Thyroid gland (tissue), 4 donors: ENCODE results near the gene PDE3A.

Source experiments
- CTCF ChIP-seq, 6 experiments: fragments of 200-600 bp in 3 of 6; fragments of 450-650 bp in 3 of 6; sonication (generic) in 3 of 6; IDR thresholded peaks; one replicate each; pipeline ENCODE4 v1.5.1; 2016 to 2019; ENCODE audit warnings: antibody characterized with exemption in 6 of 6, mild to moderate bottlenecking in 2 of 6, inconsistent platforms in 1 of 6, moderate library complexity in 1 of 6
- POLR2A ChIP-seq, 2 donors: fragments of 450-650 bp; IDR thresholded peaks; one replicate each; pipeline ENCODE4 v1.6.1; 2017; ENCODE audit warnings: antibody characterized with exemption in 2 of 2, mild to moderate bottlenecking in 2 of 2, moderate library complexity in 1 of 2

- TF ChIP-seq CTCF (IDR thresholded peaks at IDR 0.05) (no peak), POLR2A (IDR thresholded peaks at IDR 0.05) (no peak)
These were observed 74.9 kb downstream of the PDE3A start for GRCh38 chr12:20443255-20443654.
